SK-N-SH (cell line): ENCODE measurements around the gene ERICH3. TPM values are rescaled to one million over a fixed set of nuclear protein-coding genes. Genes with fewer than 3 reads are reported as not detected.

Source experiments
- CTCF ChIA-PET: fragments of 300-600, 350-600 bp; formaldehyde crosslinking; extraction: SDS; loops from one replicate; lab custom pipeline; 2021; lab: Yijun Ruan, JAX
- POLR2A ChIA-PET: fragments of 350-600 bp; sonication (Branson Sonifier 250); formaldehyde crosslinking; extraction: SDS; loops from one replicate; lab custom pipeline; 2020; ENCODE audit warnings: antibody characterized with exemption, inconsistent platforms; lab: Yijun Ruan, JAX
- DNase-seq: peaks from one replicate; pipeline ENCODE4 v3.0.0; 2012
- H2AFZ ChIP-seq: fragments of 200-600 bp; sonication (generic); 2 replicates; pipeline ENCODE4 v1.8.1; 2016; ENCODE audit warnings: antibody characterized with exemption, mild to moderate bottlenecking, low read depth
- H3F3A ChIP-seq: fragments of 200-600 bp; sonication (generic); replicated peaks from 2 replicates; pipeline ENCODE3; 2016; ENCODE audit warnings: antibody characterized with exemption, mild to moderate bottlenecking; ENCODE audit not compliant: insufficient read depth
- H3K27ac ChIP-seq, 2 experiments: fragments of 200-500 bp in 1 of 2; fragments of 200-600 bp in 1 of 2; sonication (Bioruptor generic) in 1 of 2; sonication (generic), shearing (Covaris generic) in 1 of 2; 2 replicates each; pipeline versions ENCODE4 v1.5.1 to v1.6.1; 2014 to 2016; ENCODE audit warnings: low read depth in 2 of 2, inconsistent platforms in 1 of 2, low read length in 1 of 2, mild to moderate bottlenecking in 1 of 2, mixed read lengths in 1 of 2
- H3K27me3 ChIP-seq: fragments of 200-600 bp; sonication (generic), shearing (Covaris generic); 2 replicates; pipeline ENCODE4 v1.6.1; 2016; ENCODE audit warnings: mixed run types; ENCODE audit not compliant: insufficient read depth
- H3K36me3 ChIP-seq, 2 experiments: fragments of 200-500 bp in 1 of 2; fragments of 200-600 bp in 1 of 2; sonication (Bioruptor generic) in 1 of 2; sonication (generic) in 1 of 2; replicated peaks in 1 of 2; 2 replicates each; pipeline versions ENCODE3 to v1.5.1; 2014 to 2016; ENCODE audit warnings: low read length in 1 of 2, mild to moderate bottlenecking in 1 of 2; ENCODE audit not compliant: insufficient read depth in 2 of 2, control insufficient read depth in 1 of 2
- H3K4me1 ChIP-seq, 2 experiments: fragments of 200-500 bp in 1 of 2; fragments of 200-600 bp in 1 of 2; sonication (Bioruptor generic) in 1 of 2; sonication (generic), shearing (Covaris generic) in 1 of 2; 2 replicates each; pipeline versions ENCODE4 v1.5.1 to v1.6.1; 2014 to 2016; ENCODE audit warnings: low read depth in 1 of 2, low read length in 1 of 2, mixed run types in 1 of 2; ENCODE audit not compliant: insufficient read depth in 2 of 2, control insufficient read depth in 1 of 2
- H3K4me2 ChIP-seq: fragments of 200-600 bp; sonication (generic), shearing (Covaris generic); 2 replicates; pipeline ENCODE4 v1.6.1; 2017; ENCODE audit warnings: mixed run types
- H3K4me3 ChIP-seq, 2 experiments: fragments of 200-500 bp in 1 of 2; fragments of 200-600 bp in 1 of 2; sonication (Bioruptor generic) in 1 of 2; sonication (generic), shearing (Covaris generic) in 1 of 2; 2 replicates each; pipeline versions ENCODE4 v1.5.1 to v1.8.1; 2014 to 2016; ENCODE audit warnings: low read depth in 2 of 2, inconsistent platforms in 1 of 2, low read length in 1 of 2, mild to moderate bottlenecking in 1 of 2, mixed read lengths in 1 of 2, moderate library complexity in 1 of 2
- H3K79me2 ChIP-seq: fragments of 200-600 bp; sonication (generic); 2 replicates; pipeline ENCODE4 v1.8.1; 2017; ENCODE audit warnings: mild to moderate bottlenecking; ENCODE audit not compliant: insufficient read depth
- H3K9ac ChIP-seq: fragments of 200-600 bp; sonication (generic); 2 replicates; pipeline ENCODE4 v1.6.1; 2017; ENCODE audit warnings: mixed run types
- H3K9me2 ChIP-seq: fragments of 200-600 bp; sonication (generic); 2 replicates; pipeline ENCODE4 v1.6.1; 2017; ENCODE audit warnings: mixed run types
- H3K9me3 ChIP-seq: fragments of 200-600 bp; sonication (generic); 2 replicates; pipeline ENCODE4 v1.6.1; 2017; ENCODE audit warnings: mixed run types, mild to moderate bottlenecking, moderate library complexity
- H4K20me1 ChIP-seq: fragments of 200-600 bp; sonication (generic); 2 replicates; pipeline ENCODE4 v1.6.1; 2017; ENCODE audit warnings: mild to moderate bottlenecking, mixed run types; ENCODE audit not compliant: insufficient read depth
- CHD2 ChIP-seq: fragments of 150-350 bp; IDR thresholded peaks from 2 replicates; pipeline ENCODE4 v1.6.1; 2018; ENCODE audit warnings: low read length; ENCODE audit not compliant: partially characterized antibody
- ELF1 ChIP-seq: IDR thresholded peaks from 2 replicates; pipeline ENCODE4 v1.4.0; 2012
- EP300 ChIP-seq, 2 experiments: IDR thresholded peaks; 2 replicates each; pipeline versions ENCODE4 v1.4.0 to v1.6.1; 2012; ENCODE audit warnings: borderline replicate concordance in 1 of 2, low read depth in 1 of 2, low read length in 1 of 2
- EZH2phosphoT487 ChIP-seq: fragments of 200-600 bp; sonication (generic); IDR thresholded peaks from 2 replicates; pipeline ENCODE4 v1.6.1; 2017; ENCODE audit warnings: low read depth, mixed run types, mild to moderate bottlenecking, antibody characterized with exemption, moderate library complexity, borderline replicate concordance
- FOSL2 ChIP-seq: IDR thresholded peaks from 2 replicates; pipeline ENCODE4 v1.4.0; 2012; ENCODE audit warnings: low read depth, mild to moderate bottlenecking, moderate library complexity, borderline replicate concordance
- JUND ChIP-seq: IDR thresholded peaks from 2 replicates; pipeline ENCODE4 v1.4.0; 2012
- NFIC ChIP-seq: IDR thresholded peaks from 2 replicates; pipeline ENCODE4 v1.4.0; 2012; ENCODE audit warnings: borderline replicate concordance
- NRF1 ChIP-seq: IDR thresholded peaks from 2 replicates; pipeline ENCODE4 v1.6.1; 2012; ENCODE audit warnings: low read depth, mild to moderate bottlenecking, low read length
- RCOR1 ChIP-seq: fragments of 150-350 bp; IDR thresholded peaks from 2 replicates; pipeline ENCODE4 v1.6.1; 2017; ENCODE audit warnings: antibody characterized with exemption, low read length
- RXRA ChIP-seq: IDR thresholded peaks from 2 replicates; pipeline ENCODE4 v1.4.0; 2012; ENCODE audit warnings: low read depth, mild to moderate bottlenecking, borderline replicate concordance
- SIN3A ChIP-seq: IDR thresholded peaks from 2 replicates; pipeline ENCODE4 v1.6.1; 2012; ENCODE audit warnings: low read depth, mild to moderate bottlenecking, low read length, moderate library complexity, borderline replicate concordance
- SMC3 ChIP-seq: IDR thresholded peaks from 2 replicates; pipeline ENCODE4 v1.6.1; 2012; ENCODE audit warnings: low read depth, low read length, improper control_type of control experiment
- TAF1 ChIP-seq: IDR thresholded peaks from 2 replicates; pipeline ENCODE4 v1.6.1; 2012; ENCODE audit warnings: low read depth, mild to moderate bottlenecking, low read length, moderate library complexity, borderline replicate concordance
- TCF12 ChIP-seq: IDR thresholded peaks from 2 replicates; pipeline ENCODE4 v1.4.0; 2012
- USF2 ChIP-seq: fragments of 150-350 bp; IDR thresholded peaks from 2 replicates; pipeline ENCODE4 v1.6.1; 2017; ENCODE audit warnings: antibody characterized with exemption, low read length, low read depth, borderline replicate concordance
- YY1 ChIP-seq: IDR thresholded peaks from 2 replicates; pipeline ENCODE4 v1.4.0; 2012; ENCODE audit warnings: low read depth, mild to moderate bottlenecking
- ZBTB33 ChIP-seq: IDR thresholded peaks from 2 replicates; pipeline ENCODE4 v1.4.0; 2012; ENCODE audit warnings: low read depth, borderline replicate concordance
- WGBS: methylation state at CpG from one replicate; pipeline ENCODE4 v1.1.6; 2017; ENCODE audit warnings: low lambda C conversion rate; 5-methylcytosine and 5-hydroxymethylcytosine counted together
- polyA plus RNA-seq, 3 experiments: library from polyadenylated mRNA; depleted of rRNA; stranded (reverse); fragments of >200 nt; gene quantifications; 2 replicates each; pipeline ENCODE4 v1.2.3, GENCODE V29; 2012

Gene ERICH3
- polyA plus RNA-seq, 1 of the 3 experiments (the other 2 are of a cell fraction), result not detected

- TF ChIP-seq USF2 (no peak), TAF1 (no peak), TCF12 (peak; percentile 61), ELF1 (no peak), RXRA (no peak), NFIC (peak; percentile 52; the same call in 1 of the 2 replicates), CHD2 (peak; percentile 87), SMC3 (no peak), EP300 (IDR thresholded peaks at IDR 0.05; ENCODE audit: borderline replicate concordance in 1 of 2, low read depth in 1 of 2, low read length in 1 of 2) (peak; percentile 9 to 89; a peak in 3 of 4 replicates)
Observed at GRCh38 chr1:74611887-74612286, 61.7 kb downstream of the ERICH3 start (continued).

GRCh38 chr1:74610961-74611360 lies 62.6 kb downstream of the ERICH3 start:
- TF ChIP-seq YY1, result no peak
- no peak for TF ChIP-seq SIN3A
- TF ChIP-seq TCF12, result no peak
- TF ChIP-seq NFIC, result no peak
- TF ChIP-seq ELF1, result no peak
- no peak for TF ChIP-seq ZBTB33
- TF ChIP-seq RCOR1, result no peak
- TF ChIP-seq JUND, result no peak
- TF ChIP-seq NRF1, result no peak
- TF ChIP-seq EZH2phosphoT487, result no peak
- TF ChIP-seq FOSL2, result no peak
- TF ChIP-seq SMC3, result no peak
- TF ChIP-seq, all 33 proteins: peak for 0
- Histone ChIP-seq H3K4me1 (peaks cover 0 to 18% of the 10 kb centered on the region in 2 experiments; a peak in 2 of 4 replicates), H3K36me3 (no peaks in the 10 kb centered on the region), H3K27me3 (no peaks in the 10 kb centered on the region), H3K9me2 (no peaks in the 10 kb centered on the region), H3F3A (no peaks in the 10 kb centered on the region), H3K9me3 (no peaks in the 10 kb centered on the region), H3K79me2 (no peaks in the 10 kb centered on the region), H4K20me1 (no peaks in the 10 kb centered on the region), H3K27ac (peak overlapping the region in 1 of 2 experiments; percentile 95; a peak in 2 of 4 replicates), H3K4me2 (no peak overlapping the region), H3K4me3 (no peak overlapping the region), H3K9ac (no peak overlapping the region), H2AFZ (no peak overlapping the region)
- 40% methylated on average over 2 of the region's 2 CpGs for WGBS
- ChIA-PET POLR2A (no interaction called here), CTCF (interaction anchor here (1.2 to 4.1 kb wide), 3 partner anchors 11 to 106 kb away, joined by 3 to 15 read pairs (median 9); no protein-coding TSS in a partner anchor)
- no peak for DNase-seq
